ES-I3 (cell line): Measurements from ENCODE around the gene SNX6.

Experiments used
- H3K36me3 ChIP-seq: 2 replicates; pipeline ENCODE4 v1.6.1; 2013; ENCODE audit warnings: mild to moderate bottlenecking, low read length, control low read depth, moderate library complexity; ENCODE audit not compliant: insufficient read depth
- H3K4me1 ChIP-seq: 2 replicates; pipeline ENCODE4 v1.6.1; 2013; ENCODE audit warnings: mild to moderate bottlenecking, control low read depth, low read length; ENCODE audit not compliant: insufficient read depth
- H3K9ac ChIP-seq: 2 replicates; pipeline ENCODE4 v1.6.1; 2013; ENCODE audit warnings: low read depth, mild to moderate bottlenecking, low read length, moderate library complexity
- H3K9me3 ChIP-seq: 2 replicates; pipeline ENCODE4 v1.6.1; 2013; ENCODE audit warnings: mild to moderate bottlenecking, low read length, moderate library complexity; ENCODE audit not compliant: control insufficient read depth, insufficient read depth

The SNX6 gene

GRCh38 chr14:34620115-34620514 lies 9.8 kb downstream of the SNX6 start:
- Histone ChIP-seq H3K4me1 (no peaks in the 10 kb centered on the region), H3K9me3 (no peaks in the 10 kb centered on the region), H3K9ac (no peak overlapping the region), H3K36me3 (no peaks in the 10 kb centered on the region; the same call in none of the 2 replicates)

- Histone ChIP-seq H3K36me3 (no peaks in the 10 kb centered on the region; the same call in none of the 2 replicates), H3K9me3 (no peaks in the 10 kb centered on the region), H3K9ac (no peak overlapping the region), H3K4me1 (no peaks in the 10 kb centered on the region)
Observed at GRCh38 chr14:34619471-34619870, 10.5 kb downstream of the SNX6 start.

- H3K4me1 ChIP-seq, result no peaks in the 10 kb centered on the region
- peaks cover 3% of the 10 kb centered on the region; the same call in 1 of the 2 replicates for H3K36me3 ChIP-seq
Observed at GRCh38 chr14:34616360-34616759, 13.6 kb downstream of the SNX6 start.

GRCh38 chr14:34615507-34615906 lies 14.4 kb downstream of the SNX6 start:
- Histone ChIP-seq H3K36me3 (peaks cover 3% of the 10 kb centered on the region; the same call in 1 of the 2 replicates), H3K9ac (no peak overlapping the region), H3K4me1 (no peaks in the 10 kb centered on the region)

More at GRCh38 chr14:34616360-34616759, 13.6 kb downstream of the SNX6 start:
- no peak overlapping the region for H3K9ac ChIP-seq
- H3K9me3 ChIP-seq, result no peaks in the 10 kb centered on the region

GRCh38 chr14:34614638-34615037 lies 15.3 kb downstream of the SNX6 start:
- Histone ChIP-seq H3K9me3 (no peaks in the 10 kb centered on the region), H3K4me1 (no peaks in the 10 kb centered on the region), H3K36me3 (peaks cover 3% of the 10 kb centered on the region; the same call in 1 of the 2 replicates), H3K9ac (no peak overlapping the region)

More at GRCh38 chr14:34615507-34615906, 14.4 kb downstream of the SNX6 start:
- H3K9me3 ChIP-seq, result no peaks in the 10 kb centered on the region

- H3K9me3 ChIP-seq, result no peaks in the 10 kb centered on the region
- H3K4me1 ChIP-seq, result no peaks in the 10 kb centered on the region
- no peak overlapping the region for H3K9ac ChIP-seq
- peaks cover 6% of the 10 kb centered on the region; the same call in 1 of the 2 replicates for H3K36me3 ChIP-seq
Observed at GRCh38 chr14:34610101-34610500, 19.8 kb downstream of the SNX6 start.

GRCh38 chr14:34605461-34605860 lies 24.5 kb downstream of the SNX6 start:
- H3K4me1 ChIP-seq, result no peaks in the 10 kb centered on the region
- H3K36me3 ChIP-seq, result peaks cover 3% of the 10 kb centered on the region
- H3K9me3 ChIP-seq, result no peaks in the 10 kb centered on the region

GRCh38 chr14:34604995-34605394 lies 25.0 kb downstream of the SNX6 start:
- Histone ChIP-seq H3K4me1 (no peaks in the 10 kb centered on the region), H3K36me3 (peaks cover 3% of the 10 kb centered on the region), H3K9me3 (no peaks in the 10 kb centered on the region), H3K9ac (no peak overlapping the region)

More at GRCh38 chr14:34605461-34605860, 24.5 kb downstream of the SNX6 start:
- H3K9ac ChIP-seq, result no peak overlapping the region

GRCh38 chr14:34596891-34597290 lies 33.1 kb downstream of the SNX6 start:
- Histone ChIP-seq H3K9ac (no peak overlapping the region), H3K36me3 (peaks cover 10% of the 10 kb centered on the region), H3K4me1 (no peaks in the 10 kb centered on the region), H3K9me3 (no peaks in the 10 kb centered on the region)

- Histone ChIP-seq H3K9ac (no peak overlapping the region), H3K9me3 (no peaks in the 10 kb centered on the region), H3K4me1 (no peaks in the 10 kb centered on the region), H3K36me3 (peaks cover 14% of the 10 kb centered on the region)
Observed at GRCh38 chr14:34593740-34594375, 36.1 kb downstream of the SNX6 start.

GRCh38 chr14:34592623-34593022 lies 37.3 kb downstream of the SNX6 start:
- H3K4me1 ChIP-seq, result no peaks in the 10 kb centered on the region
- H3K9ac ChIP-seq, result no peak overlapping the region
- H3K36me3 ChIP-seq, result peaks cover 8% of the 10 kb centered on the region
- no peaks in the 10 kb centered on the region for H3K9me3 ChIP-seq

- no peaks in the 10 kb centered on the region for H3K9me3 ChIP-seq
- no peaks in the 10 kb centered on the region for H3K4me1 ChIP-seq
- no peak overlapping the region for H3K9ac ChIP-seq
- H3K36me3 ChIP-seq, result no peaks in the 10 kb centered on the region; the same call in none of the 2 replicates
Observed at GRCh38 chr14:34583525-34583924, 46.4 kb downstream of the SNX6 start.

- no peaks in the 10 kb centered on the region for H3K9me3 ChIP-seq
- H3K36me3 ChIP-seq, result no peaks in the 10 kb centered on the region; the same call in 1 of the 2 replicates
- no peaks in the 10 kb centered on the region for H3K4me1 ChIP-seq
- no peak overlapping the region for H3K9ac ChIP-seq
Observed at GRCh38 chr14:34582117-34582680, 47.7 kb downstream of the SNX6 start.

GRCh38 chr14:34580381-34580780 lies 49.6 kb downstream of the SNX6 start:
- Histone ChIP-seq H3K4me1 (no peaks in the 10 kb centered on the region), H3K36me3 (no peaks in the 10 kb centered on the region; the same call in 1 of the 2 replicates), H3K9me3 (no peaks in the 10 kb centered on the region), H3K9ac (no peak overlapping the region)

GRCh38 chr14:34571771-34572170 lies 58.2 kb downstream of the SNX6 start:
- Histone ChIP-seq H3K36me3 (peaks cover 10% of the 10 kb centered on the region), H3K9me3 (no peaks in the 10 kb centered on the region), H3K9ac (no peak overlapping the region), H3K4me1 (no peaks in the 10 kb centered on the region)
